WTC11 (cell line): ENCODE data around the gene RHOBTB3. TPM values are rescaled to one million over a fixed set of nuclear protein-coding genes. Genes with fewer than 3 reads are reported as not detected.

Experiments used
- ATAC-seq: fragments of 200-7000 bp; cut with Tn5 transposase; 2 replicates; pipeline ENCODE4 v1.10.0; 2021; ENCODE audit warnings: mild to moderate bottlenecking, moderate library complexity
- CTCF ChIA-PET: fragments of 300-600 bp; sonication (Branson Sonifier 250); formaldehyde crosslinking; loops from one replicate; lab custom pipeline; 2021; ENCODE audit warnings: antibody characterized with exemption; lab: Charles Lee
- POLR2A ChIA-PET: fragments of 350-600 bp; sonication (Branson Sonifier 250); formaldehyde crosslinking; loops from one replicate; lab custom pipeline; 2021; ENCODE audit warnings: antibody characterized with exemption; lab: Charles Lee
- DNase-seq: peaks from one replicate; pipeline ENCODE4 v3.0.0; 2021; ENCODE audit warnings: low spot score
- H3K27ac Mint-ChIP-seq: 2 replicates; pipeline ENCODE4 v1.8.0; 2021; ENCODE audit warnings: mixed read lengths
- H3K27me3 Mint-ChIP-seq: 2 replicates; pipeline ENCODE4 v1.8.0; 2021; ENCODE audit warnings: low read depth, mild to moderate bottlenecking, moderate library complexity, mixed read lengths
- H3K36me3 Mint-ChIP-seq: 2 replicates; pipeline ENCODE4 v1.8.0; 2021; ENCODE audit warnings: mixed read lengths
- H3K4me1 Mint-ChIP-seq: 2 replicates; pipeline ENCODE4 v1.8.0; 2022; ENCODE audit warnings: mixed read lengths
- H3K4me3 Mint-ChIP-seq: 2 replicates; pipeline ENCODE4 v1.8.0; 2021; ENCODE audit warnings: mild to moderate bottlenecking, moderate library complexity, mixed read lengths
- H3K9me3 Mint-ChIP-seq: 2 replicates; pipeline ENCODE4 v1.8.0; 2021; ENCODE audit warnings: mixed read lengths
- ATF1 ChIP-seq: sonication (generic); formaldehyde crosslinking; IDR thresholded peaks from 2 replicates; pipeline ENCODE4 v1.8.1; 2023; ENCODE audit warnings: mild to moderate bottlenecking, moderate library complexity, missing genetic modification reagents
- E2F4 ChIP-seq: sonication (generic); formaldehyde crosslinking; IDR thresholded peaks from 2 replicates; pipeline ENCODE4 v1.8.1; 2022; ENCODE audit warnings: low read depth, mild to moderate bottlenecking, moderate library complexity, missing genetic modification reagents, borderline replicate concordance
- ERG ChIP-seq: fragments of 250-450 bp; sonication (Bioruptor Pico); IDR thresholded peaks from 2 replicates; pipeline ENCODE4 v1.8.0; 2021; ENCODE audit warnings: mild to moderate bottlenecking
- FOXP1 ChIP-seq: sonication (generic); formaldehyde crosslinking; IDR thresholded peaks from 2 replicates; pipeline ENCODE4 v1.8.0; 2022; ENCODE audit warnings: missing genetic modification reagents, mild to moderate bottlenecking, moderate library complexity, borderline replicate concordance
- IRF1 ChIP-seq: sonication (generic); formaldehyde crosslinking; IDR thresholded peaks from 2 replicates; pipeline ENCODE4 v1.8.0; 2023; ENCODE audit warnings: missing genetic modification reagents
- IRF2 ChIP-seq: sonication (generic); formaldehyde crosslinking; IDR thresholded peaks from 2 replicates; pipeline ENCODE4 v1.8.0; 2022; ENCODE audit warnings: low read depth, missing genetic modification reagents, borderline replicate concordance
- KAT7 ChIP-seq: sonication (generic); formaldehyde crosslinking; IDR thresholded peaks from 2 replicates; pipeline ENCODE4 v1.8.1; 2023; ENCODE audit warnings: missing genetic modification reagents, mild to moderate bottlenecking, borderline replicate concordance
- MAX ChIP-seq: sonication (generic); formaldehyde crosslinking; IDR thresholded peaks from 2 replicates; pipeline ENCODE4 v1.8.0; 2022; ENCODE audit warnings: mild to moderate bottlenecking, missing genetic modification reagents
- MLX ChIP-seq: sonication (generic); formaldehyde crosslinking; IDR thresholded peaks from 2 replicates; pipeline ENCODE4 v1.8.1; 2023; ENCODE audit warnings: mild to moderate bottlenecking, missing genetic modification reagents, moderate library complexity
- MYBL2 ChIP-seq: sonication (generic); formaldehyde crosslinking; IDR thresholded peaks from 2 replicates; pipeline ENCODE4 v1.8.1; 2023; ENCODE audit warnings: mild to moderate bottlenecking, moderate library complexity, missing genetic modification reagents
- NR2C2 ChIP-seq: sonication (generic); formaldehyde crosslinking; IDR thresholded peaks from 2 replicates; pipeline ENCODE4 v1.8.0; 2022; ENCODE audit warnings: mild to moderate bottlenecking, missing genetic modification reagents
- RELA ChIP-seq: sonication (generic); formaldehyde crosslinking; IDR thresholded peaks from 2 replicates; pipeline ENCODE4 v1.8.1; 2022; ENCODE audit warnings: missing genetic modification reagents, mild to moderate bottlenecking, borderline replicate concordance
- SP1 ChIP-seq: sonication (generic); formaldehyde crosslinking; conservative IDR thresholded peaks from 2 replicates; pipeline ENCODE4 v1.8.1; 2022; ENCODE audit warnings: missing genetic modification reagents
- USF1 ChIP-seq: sonication (generic); formaldehyde crosslinking; IDR thresholded peaks from 2 replicates; pipeline ENCODE4 v1.8.0; 2022; ENCODE audit warnings: mild to moderate bottlenecking, missing genetic modification reagents
- ZMAT4 ChIP-seq: fragments of 250-450 bp; sonication (Bioruptor Pico); IDR thresholded peaks from 2 replicates; pipeline ENCODE4 v1.9.0; 2021; ENCODE audit warnings: mild to moderate bottlenecking
- ZNF232 ChIP-seq: sonication (generic); formaldehyde crosslinking; IDR thresholded peaks from 2 replicates; pipeline ENCODE4 v1.8.0; 2022; ENCODE audit warnings: mild to moderate bottlenecking, missing genetic modification reagents
- ZNF281 ChIP-seq: sonication (generic); formaldehyde crosslinking; IDR thresholded peaks from 2 replicates; pipeline ENCODE4 v1.8.0; 2023; ENCODE audit warnings: mild to moderate bottlenecking, missing genetic modification reagents
- ZNF317 ChIP-seq: sonication (generic); formaldehyde crosslinking; IDR thresholded peaks from 2 replicates; pipeline ENCODE4 v1.8.1; 2023; ENCODE audit warnings: low read depth, mild to moderate bottlenecking, moderate library complexity, missing genetic modification reagents, borderline replicate concordance
- ZNF532 ChIP-seq: fragments of 250-450 bp; sonication (Bioruptor Pico); IDR thresholded peaks from 2 replicates; pipeline ENCODE4 v1.9.0; 2021; ENCODE audit warnings: mild to moderate bottlenecking, borderline replicate concordance
- total RNA-seq: library from RNA; stranded (reverse); gene quantifications from 3 replicates; pipeline ENCODE4 v1.2.3, GENCODE V29; 2021

The RHOBTB3 gene
- total RNA-seq, 1 experiment from 2014 or later = 13.8 TPM

- TF ChIP-seq ZNF281 (CRISPR knock-in tag) = no peak
- no peak for TF ChIP-seq IRF1
- no peak for TF ChIP-seq SP1 (CRISPR knock-in tag)
- no peak for TF ChIP-seq USF1 (CRISPR knock-in tag)
- TF ChIP-seq MYBL2 (CRISPR knock-in tag) = no peak
- TF ChIP-seq ZMAT4 (CRISPR knock-in tag) = no peak
Measured at GRCh38 chr5:95699337-95699736, 31.8 kb upstream of the RHOBTB3 start (continued).

- Mint-ChIP-seq H3K9me3 (no peaks in the 10 kb centered on the region), H3K4me3 (no peak overlapping the region), H3K36me3 (no peaks in the 10 kb centered on the region), H3K4me1 (no peaks in the 10 kb centered on the region), H3K27ac (no peak overlapping the region), H3K27me3 (no peaks in the 10 kb centered on the region; the same call in 1 of the 2 replicates)
- CTCF ChIA-PET = no interaction called here
- no peak for DNase-seq
- no peak for ATAC-seq
- POLR2A ChIA-PET = no interaction called here
- no peak for TF ChIP-seq E2F4 (CRISPR knock-in tag)
- no peak for TF ChIP-seq IRF2 (CRISPR knock-in tag)
- TF ChIP-seq ZMAT4 (CRISPR knock-in tag) = no peak
- TF ChIP-seq ERG (CRISPR knock-in tag) = no peak
- TF ChIP-seq ATF1 (CRISPR knock-in tag) = no peak
- TF ChIP-seq KAT7 (CRISPR knock-in tag) = no peak
- no peak for TF ChIP-seq MLX (CRISPR knock-in tag)
- TF ChIP-seq NR2C2 (CRISPR knock-in tag) = no peak
- no peak for TF ChIP-seq MYBL2 (CRISPR knock-in tag)
- no peak for TF ChIP-seq ZNF317 (CRISPR knock-in tag)
- TF ChIP-seq ZNF232 (CRISPR knock-in tag) = no peak
- no peak for TF ChIP-seq RELA
- no peak for TF ChIP-seq MAX
- no peak for TF ChIP-seq FOXP1 (CRISPR knock-in tag)
- no peak for TF ChIP-seq ZNF532 (CRISPR knock-in tag)
Measured at GRCh38 chr5:95701074-95701473, 30.1 kb upstream of the RHOBTB3 start.
